MM.1S (cell line): ENCODE measurements around the gene SMKR1.

ENCODE experiments used
- CTCF ChIP-seq: fragments of 300-600 bp; sonication (generic); IDR thresholded peaks from 2 replicates; pipeline ENCODE4 v1.5.1; 2016; ENCODE audit warnings: antibody characterized with exemption, low read length, mixed read lengths
- EZH2 ChIP-seq: fragments of 300-600 bp; sonication (generic); optimal IDR thresholded peaks from 2 replicates; pipeline ENCODE3; 2017; ENCODE audit warnings: low read depth, mild to moderate bottlenecking, antibody characterized with exemption, low read length, mixed read lengths

GRCh38 chr7:129498021-129498420 is 4.3 kb upstream of the SMKR1 start:
- TF ChIP-seq CTCF: no peak
- no peak for TF ChIP-seq EZH2
